T-helper 9 cell (primary cell): ENCODE measurements around the gene LZTS3.
A peak's percentile ranks its signal among the peaks of the same experiment; 100 is the strongest.
"Not testable (repeated sequence)": the region's sequence is repeated elsewhere in the genome, so short reads cannot be mapped to it uniquely, and the experiment has no call there.

Experiments
- DNase-seq: peaks from one replicate; pipeline ENCODE4 v3.0.0-alpha.2; 2020
- total RNA-seq, 2 donors: gene quantifications; one replicate each; lab custom pipeline; 2026; lab: John Stamatoyannopoulos, UW

LZTS3 gene
- 14.9 to 28.7 reads per million in 2 donors for total RNA-seq

DNA sequence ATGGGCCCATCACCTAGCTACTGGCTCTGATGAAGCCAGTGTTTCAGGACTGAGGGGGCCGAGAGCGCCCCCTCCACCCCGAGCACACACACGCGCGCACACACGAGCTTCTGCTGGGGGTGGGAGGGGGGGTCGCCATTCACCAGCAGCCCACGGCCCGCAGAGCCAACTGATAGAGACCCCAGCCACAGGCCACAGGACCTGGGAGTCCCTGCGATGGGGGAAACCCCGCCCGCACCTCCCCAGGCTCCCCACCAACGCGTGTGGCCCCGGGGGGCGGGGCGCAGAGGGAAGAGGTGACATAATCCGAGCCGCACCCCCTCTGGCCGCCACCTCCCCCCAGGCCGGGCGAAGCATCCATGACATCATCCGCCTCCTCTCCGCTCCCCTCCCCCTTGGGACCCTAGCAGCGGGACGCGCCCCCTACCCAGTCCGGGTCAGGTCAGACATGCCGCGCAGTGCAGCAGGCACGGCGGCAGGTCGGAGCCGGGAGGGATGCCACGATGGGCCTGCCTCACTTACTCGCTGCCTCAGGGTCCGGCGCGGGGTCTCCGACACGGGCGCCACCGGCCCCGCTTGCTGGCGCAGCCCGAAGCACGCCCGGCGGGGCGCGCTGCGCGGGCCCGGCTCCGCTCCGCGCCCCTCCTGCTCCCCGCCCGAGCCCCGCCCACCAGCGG lies at the start of gene LZTS3:
Gene LZTS3, minus strand, starts transcription at position 617 of the 677 bp plus-strand sequence. CDS start 6,386 bp downstream, outside the sequence.
- DNase-seq = peak; percentile 90

DNA sequence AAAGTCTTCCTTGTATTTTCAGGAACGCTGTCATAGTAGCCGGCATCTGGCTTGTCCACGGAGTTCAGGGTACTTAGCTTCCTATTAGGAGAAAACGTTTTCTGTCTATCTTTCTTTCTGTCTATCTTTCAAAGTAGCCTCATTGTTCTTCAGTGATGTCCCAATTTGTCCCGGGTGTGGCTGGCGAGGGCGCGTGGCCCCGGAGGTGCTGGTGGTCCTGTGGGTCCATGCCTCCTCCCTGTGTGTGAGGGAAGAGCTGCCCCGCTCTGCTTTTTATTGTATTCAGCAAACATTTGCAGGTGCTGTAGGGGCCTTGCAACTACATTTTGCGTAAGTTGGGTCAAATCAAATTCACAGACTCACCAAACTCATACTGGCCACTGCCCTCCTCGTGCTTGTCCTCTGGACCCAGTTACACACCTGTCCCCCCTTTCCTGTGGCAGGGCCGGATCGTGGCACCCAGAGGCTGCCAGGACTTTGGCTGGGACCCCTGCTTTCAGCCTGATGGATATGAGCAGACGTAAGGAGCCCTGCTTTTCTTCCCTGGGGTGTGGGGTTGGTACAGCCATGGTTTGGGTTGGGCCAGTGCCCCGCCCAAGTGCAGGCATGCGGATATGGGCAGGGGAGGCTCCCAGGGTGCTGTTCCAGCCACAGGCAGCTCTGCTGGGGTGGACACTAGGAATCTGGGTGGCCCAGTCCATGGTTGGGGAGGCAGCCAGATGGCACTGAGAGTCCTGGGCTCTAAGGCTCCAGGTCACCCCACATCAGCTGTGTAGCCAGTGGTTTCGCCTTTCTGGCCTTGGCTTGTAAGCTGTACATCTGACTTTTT lies 48.3 kb upstream of the LZTS3 start:
- no peak for DNase-seq

DNA sequence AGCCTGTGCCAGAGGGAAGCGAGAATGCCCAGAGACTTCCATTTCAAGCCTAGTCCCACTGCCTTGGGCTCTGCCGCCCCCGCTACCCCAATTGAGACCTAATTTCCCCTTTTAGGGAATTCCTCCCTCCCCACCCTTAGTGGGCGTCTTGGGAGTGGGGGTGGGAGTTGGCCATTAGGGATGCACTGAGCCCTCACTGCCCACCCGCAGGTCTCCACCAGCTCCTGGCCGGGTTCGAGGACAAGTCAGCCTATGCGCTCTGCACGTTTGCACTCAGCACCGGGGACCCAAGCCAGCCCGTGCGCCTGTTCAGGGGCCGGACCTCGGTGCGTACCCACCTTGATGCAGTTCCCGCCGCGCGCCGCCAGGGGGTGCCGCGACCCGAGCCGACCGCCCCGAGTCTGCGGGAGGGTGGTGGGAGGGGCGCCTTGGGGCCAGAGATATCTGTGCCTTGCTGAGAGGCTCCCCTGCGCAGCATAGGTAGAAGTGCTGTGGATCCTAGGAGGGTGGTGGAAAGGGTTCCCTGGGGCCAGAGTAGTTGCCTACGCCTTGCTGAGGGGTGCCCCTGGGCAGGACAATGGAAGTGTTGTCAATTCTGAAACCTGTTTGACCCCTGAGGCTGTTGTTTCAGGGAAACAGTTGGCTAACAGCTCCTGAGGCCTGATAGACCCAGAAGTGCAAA lies 45.1 kb upstream of the LZTS3 start:
- DNase-seq = peak; percentile 73

DNA sequence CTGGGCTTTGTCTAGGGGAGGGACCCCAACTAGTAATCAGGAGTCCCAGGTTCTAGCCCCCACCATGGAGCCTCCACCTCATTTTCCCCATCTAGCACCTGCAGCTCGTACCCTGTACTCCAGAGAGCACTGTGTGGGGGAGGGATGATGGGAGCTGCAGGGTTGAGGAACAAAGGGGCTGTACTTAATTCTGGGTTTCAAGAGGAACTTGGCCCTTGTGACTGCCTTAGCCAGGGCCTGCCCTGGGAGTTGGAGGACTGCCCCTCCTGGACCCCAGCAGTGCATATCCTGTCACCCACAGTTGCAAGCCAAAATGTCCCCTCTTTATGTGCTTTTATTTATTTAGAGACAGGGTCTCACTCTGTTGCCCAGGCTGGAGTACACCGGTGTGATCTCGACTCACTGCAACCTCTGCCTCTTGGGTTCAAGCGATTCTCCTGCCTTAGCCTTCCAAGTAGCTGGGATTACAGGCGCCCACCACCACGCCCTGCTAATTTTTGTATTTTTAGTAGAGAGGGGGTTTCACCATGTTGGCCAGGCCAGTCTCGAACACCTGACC lies 42.1 kb upstream of the LZTS3 start:
- not testable (repeated sequence) for DNase-seq

DNA sequence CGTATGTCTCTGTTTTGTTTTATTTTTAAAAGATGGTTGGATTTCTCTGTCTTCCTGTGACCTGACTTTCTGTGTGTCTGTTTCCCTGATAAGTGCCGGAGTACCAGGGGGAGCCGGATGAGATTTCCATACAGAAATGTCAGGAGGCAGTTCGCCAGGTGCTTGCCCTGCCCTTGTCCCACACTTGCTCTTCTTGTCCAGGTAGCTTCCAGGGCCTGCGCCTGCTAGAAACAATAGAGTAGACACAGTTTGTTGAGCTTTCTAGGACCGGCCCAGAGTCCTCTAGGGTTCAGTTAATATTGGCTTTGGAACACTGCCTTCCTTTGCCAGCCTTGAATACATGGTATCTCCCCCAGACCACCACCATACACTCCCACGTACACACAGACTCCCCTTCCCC lies 39.9 kb upstream of the LZTS3 start:
- no peak for DNase-seq

DNA sequence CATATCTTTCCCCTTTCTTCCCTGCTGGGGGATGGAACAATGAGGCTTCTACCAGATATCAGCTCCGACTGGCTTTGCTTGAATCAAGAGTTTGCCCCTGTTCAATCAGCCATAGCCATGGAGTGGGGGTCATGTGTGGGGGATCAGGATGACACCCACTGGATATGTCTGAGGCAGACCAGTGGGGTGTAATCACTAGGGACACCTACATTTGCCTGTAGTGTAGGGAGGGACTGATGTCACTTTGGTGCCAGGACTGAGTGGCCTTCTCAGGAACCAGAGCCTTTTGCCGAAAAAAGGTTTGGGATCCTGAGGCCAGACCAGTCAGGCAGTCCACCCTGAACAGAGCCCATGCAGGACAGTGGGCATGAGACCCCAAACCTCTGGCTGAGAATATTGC lies 37.0 kb upstream of the LZTS3 start:
- no peak for DNase-seq

DNA sequence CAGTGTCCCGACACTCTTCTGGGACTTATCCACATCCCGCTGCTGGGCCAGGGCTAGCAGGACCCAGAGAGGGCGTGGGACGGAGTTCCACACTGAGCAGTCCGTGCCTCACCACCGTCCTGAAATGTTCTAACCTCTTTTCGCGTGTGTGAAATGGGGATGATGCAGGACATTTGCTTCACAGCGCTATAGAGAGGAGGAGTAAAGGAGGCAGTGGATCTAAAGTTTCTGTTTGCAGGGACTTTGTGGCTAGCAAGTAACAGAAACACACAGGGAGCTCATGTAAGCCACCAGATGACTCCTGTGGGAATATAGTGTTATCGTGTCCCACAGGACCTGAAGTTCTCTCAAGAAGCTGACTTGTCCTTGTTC lies 36.6 kb upstream of the LZTS3 start:
- no peak for DNase-seq

DNA sequence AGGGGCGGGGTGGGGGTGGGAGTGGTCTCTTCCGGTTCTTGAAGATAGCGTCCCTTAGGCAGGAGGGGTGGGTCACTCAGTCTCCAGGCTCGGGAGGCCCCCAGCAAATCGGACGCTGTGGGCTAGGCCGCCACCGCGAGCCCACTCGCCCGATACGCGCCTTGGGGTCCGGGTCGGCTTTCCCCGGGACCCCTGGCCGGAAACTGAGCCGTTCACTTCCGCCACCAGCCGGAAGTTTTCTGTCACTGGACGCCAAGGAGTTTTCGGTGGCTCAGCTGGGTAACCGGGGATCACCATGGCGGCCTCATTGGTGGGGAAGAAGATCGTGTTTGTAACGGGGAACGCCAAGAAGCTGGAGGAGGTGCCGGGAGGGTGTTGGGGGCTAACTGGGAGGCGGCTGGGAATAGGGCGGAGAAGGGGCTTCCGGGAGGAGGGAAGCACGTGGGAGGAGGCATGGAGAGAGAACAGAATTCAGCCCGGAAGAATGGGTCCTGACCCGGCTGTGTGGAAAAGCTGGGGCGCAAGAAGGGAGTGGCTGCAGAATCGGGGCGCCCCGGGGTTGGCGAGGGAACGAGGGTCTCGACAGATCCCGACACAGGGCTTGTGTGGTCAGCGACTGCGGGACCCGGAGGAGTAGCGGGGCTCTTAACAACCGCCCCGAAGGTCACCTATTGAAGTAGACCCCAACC lies 36.1 kb upstream of the LZTS3 start, which contains the start of gene ITPA:
Gene ITPA, plus strand, starts transcription at position 242 of the 689 bp plus-strand sequence. Its CDS starts 54 bp downstream, at position 296.
- peak; percentile 40 for DNase-seq

DNA sequence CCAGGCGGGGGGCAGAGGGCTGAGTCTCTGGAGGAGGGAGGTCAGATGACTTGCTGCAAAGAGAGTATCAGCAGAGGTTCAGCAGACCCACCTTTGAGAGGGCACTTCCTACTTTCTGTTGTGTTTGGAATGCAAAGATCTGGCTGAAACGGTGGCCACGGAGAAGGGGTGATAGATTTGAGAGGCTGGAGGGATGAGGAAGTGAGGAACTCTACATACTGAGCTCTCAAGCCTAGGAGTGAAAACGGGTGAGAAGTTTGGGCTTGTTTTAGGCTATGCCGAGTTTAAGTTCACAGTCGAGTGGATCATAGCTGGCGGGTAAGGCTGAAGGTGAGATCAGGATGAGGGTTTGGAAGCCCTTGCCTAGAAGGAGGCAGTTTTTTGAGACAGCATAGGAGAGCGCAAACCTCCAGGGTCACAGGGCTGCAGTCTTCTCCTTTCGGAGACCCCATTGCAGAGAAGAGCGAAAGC lies 35.5 kb upstream of the LZTS3 start:
- DNase-seq = no peak

DNA sequence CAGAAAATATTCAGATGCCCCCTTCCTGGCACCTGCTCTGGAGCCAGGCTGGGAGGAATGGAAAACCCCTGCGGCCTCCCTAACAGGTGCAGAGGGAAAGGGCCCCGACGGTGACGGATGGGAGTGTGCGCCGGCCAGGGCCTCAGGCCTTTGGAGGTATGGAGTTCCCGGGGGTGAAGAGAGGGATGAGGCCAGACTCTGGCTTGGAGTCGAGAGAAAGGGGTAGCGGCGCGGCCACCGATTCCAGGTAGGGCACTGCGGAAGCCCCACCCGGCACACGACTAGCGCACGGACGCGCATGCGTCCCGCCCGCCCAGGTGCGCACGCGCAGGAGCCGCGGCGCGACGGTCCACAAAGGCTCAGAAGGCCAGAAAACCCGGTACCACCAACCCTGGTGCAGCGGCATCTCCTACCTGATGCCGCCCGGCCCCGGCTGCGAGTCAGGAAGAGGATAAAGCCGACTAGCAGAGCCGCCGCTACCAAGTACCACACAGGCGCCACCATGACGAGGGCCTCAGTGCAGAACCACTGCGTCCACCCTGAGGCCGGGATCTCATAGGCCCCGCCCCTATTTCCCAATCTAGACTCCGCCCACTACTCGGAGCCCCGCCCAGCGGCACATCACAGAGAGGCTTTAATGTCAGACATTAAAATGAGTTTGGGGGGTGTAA lies 30.9 kb upstream of the LZTS3 start, which contains the start of gene DDRGK1:
Gene DDRGK1, minus strand, starts transcription at position 559 of the 671 bp plus-strand sequence. Its CDS starts 55 bp downstream, at position 504.
- DNase-seq = peak; percentile 85

DNA sequence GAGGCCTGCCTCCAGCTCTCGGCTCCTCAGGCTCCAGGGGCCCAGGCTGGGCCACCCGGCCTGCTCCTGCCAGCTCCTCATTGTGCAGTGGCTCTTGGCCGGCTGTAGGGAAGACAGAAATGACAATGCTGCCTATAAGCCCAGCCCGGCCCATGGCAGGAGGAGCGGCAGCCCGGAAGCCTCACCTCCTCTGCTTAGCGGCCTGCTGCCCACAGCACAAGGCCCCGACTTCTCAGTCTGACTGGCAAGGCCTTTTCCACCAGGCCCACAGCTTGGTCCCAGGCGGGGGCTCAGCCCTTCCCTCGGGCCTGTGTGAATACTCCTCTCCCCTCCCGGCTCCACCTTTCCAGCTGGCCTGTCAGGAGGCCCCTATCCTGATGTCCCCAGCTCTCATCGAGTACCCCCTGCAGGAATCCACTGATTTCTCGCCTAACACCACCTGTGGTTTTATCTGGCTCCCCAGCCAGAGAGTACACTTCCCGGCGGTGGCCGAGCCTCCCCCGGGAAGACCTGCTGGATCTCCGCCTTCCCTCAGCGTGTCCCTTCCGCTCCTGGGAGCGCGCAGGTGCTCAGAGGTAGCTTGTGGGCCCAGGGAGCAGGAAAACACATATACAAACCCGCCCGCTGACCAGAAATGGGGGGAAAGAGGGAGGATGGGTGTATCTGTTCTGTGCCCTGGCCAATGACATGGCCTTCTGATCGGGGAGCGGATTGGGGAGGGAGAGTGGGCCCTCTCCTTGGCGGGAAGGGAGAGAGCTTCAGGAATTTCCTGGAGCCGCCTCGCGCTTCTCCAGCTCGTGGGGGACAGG lies 30.2 kb upstream of the LZTS3 start:
- DNase-seq = peak; percentile 9

DNA sequence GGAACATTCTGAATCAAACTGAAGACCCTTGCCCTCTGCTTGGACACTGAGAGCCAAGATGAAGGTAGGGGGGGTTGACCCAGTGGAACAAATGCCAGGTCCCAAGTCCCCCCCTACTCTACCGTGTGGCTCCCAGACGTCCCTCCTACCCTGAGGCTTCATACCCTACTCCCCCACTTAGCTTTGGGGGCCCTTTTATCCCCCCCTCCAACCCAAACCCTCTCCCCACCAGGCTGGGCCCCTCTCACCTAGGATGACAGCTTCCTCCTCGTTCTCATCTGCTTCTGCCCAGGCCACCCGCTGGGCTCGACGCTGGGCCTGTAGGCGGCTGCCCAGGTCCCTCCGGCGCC lies 29.6 kb upstream of the LZTS3 start:
- DNase-seq = no peak

DNA sequence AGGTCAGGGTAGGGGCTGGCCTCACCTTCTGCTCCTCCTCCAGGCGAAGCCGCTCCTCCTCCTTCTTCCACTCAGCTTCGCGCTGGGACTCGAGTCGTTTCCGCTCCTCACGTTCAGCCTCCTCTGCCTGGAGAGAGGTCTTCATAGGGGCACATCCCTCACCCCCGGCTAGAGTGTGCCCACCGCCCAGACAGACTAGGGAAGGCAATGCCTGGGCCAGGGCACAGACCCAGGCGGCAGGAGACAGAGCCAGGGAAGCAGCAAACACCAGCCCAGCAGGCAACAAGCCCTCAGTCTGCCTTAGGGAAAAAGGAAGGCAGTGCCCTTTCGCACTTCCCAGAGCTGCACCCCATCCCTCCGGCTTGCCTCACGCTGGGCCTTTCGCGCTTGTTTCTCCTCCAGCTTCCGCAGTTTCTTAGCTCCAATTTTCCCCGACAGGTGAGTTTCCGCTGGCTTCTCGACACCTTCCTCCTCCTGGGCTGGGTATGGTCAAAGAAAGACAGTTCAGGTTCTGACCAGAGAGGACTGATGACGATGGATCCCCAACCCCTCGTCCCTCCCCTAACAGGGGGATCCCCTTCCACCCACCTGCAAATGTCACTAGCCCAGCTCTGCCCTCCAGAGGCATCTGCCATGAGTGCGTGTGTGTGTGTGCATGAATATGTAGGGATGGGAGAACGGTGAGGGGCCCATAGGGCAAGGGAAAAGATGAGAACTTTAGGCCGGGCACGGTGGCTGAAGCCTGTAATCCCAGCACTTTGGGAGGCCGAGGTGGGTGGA lies 26.8 kb upstream of the LZTS3 start:
- DNase-seq = no peak

DNA sequence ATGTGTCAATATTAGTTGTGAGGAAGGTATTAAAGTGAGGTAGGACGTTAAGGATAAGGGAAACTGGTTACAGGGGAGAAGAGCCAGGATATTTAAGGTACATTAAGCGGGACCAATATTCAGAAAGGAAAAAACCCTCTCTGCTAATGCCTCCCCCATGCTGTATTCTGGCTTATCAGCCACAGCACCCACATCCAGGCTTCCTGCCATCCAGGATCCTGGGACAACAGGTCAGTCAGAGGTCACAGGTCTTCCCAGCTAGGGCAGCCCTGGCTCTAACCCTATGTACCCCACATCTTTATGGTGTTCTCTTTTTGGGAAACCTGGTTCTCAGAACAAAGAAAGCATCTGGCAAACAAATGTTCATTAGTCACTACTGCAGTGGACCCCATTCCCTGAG lies 25.9 kb upstream of the LZTS3 start:
- DNase-seq = no peak

DNA sequence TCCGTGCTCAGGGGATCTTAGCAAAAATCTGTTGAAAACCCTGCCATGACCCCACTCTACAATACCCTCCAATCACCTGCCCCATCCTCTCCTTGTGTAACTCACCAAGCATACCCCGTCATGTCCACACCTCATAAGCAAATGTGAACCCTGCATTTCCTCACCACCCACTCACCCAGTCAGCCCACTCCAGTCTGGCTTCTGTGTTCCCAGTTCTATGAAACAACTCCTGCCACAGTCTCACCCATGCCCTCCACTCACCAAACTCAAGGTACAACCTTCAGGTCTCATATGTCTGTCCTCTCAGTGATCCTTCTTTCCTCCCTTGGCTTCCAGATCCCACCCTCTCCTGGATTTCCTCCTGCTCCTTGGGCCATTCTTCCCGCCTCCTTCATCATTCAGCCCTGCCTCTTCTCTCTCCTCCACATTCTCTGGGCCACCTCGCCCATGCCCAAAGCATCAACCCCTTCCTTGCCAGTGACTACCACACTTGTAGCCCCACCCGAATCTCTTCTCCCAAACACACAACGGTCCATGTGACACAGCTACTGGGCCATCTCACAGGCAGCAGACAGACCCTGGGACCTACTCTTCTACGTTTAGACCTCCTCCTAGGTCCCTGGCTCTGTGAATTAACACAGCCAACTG lies 22.4 kb upstream of the LZTS3 start:
- no peak for DNase-seq

DNA sequence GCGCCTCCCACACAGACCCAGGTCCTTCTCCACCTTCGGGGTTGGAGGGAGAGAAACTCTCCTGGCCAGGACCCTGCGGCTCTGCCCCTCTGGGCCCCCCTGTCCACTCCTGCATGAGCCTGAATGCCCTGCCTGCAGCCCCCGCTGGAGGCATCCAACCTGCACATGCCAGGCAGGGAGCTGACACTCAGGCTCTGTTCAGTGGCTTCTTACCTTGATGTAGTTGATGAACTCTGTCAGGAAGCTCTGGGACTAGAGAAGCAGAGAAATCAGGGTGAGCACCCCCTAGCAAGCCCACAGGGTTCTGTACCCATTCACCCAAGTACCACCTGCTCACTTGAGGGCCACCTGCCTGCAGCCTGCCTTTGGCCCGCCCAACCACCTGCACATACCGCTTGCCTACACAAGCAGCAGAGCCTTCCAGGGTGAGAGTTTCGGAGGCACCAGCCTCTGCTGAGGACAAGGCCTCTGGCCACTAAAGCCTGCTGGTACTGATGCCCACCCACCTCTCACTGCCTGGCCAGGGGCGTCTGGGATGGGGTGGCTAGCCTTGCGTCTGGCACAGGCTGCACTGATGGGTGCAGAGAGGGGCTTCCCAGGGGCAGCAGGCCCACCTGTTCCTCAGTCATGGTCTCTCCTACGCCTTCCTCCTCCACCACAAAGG lies 21.4 kb upstream of the LZTS3 start:
- no peak for DNase-seq

DNA sequence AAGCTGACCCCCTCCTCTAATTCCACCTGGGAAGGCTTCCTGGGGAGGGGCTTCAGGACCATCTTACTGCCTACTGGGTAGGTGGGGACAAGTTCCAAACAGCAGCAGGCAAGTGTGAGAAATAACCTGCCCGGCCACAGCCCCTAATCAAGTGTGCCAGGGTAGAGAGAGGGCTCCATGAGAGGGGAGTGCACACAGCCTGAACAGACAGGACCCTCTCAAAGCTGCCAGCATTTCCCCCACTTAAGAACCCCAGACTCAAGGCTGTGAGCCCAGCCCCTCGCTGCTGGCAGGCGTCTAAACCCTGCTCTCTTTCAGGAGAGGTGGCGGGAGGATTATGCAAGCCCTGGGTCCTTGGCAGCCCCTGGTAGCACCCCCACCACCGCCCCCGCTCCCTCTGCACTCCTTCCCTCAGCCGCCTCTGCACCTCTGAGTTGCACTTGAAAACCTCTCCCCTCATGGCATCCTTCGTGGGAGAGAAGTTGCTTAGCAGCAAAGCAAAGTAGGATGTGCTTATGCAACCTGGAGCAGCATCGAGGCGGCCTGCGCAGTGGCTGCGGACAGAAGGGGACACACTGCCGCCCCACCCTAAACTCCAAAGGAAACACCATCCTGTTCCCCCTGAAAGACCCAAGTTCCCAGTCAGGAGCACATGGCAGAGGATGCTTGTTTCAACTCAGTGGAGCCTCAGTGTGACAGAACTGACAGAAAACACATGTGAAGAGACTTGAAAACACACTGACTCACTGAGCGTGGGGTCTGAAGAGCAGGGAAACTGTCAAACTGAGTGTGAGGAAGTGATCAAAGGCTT lies 20.7 kb upstream of the LZTS3 start:
- no peak for DNase-seq
